Subcutaneous adipose tissue (tissue), 4 donors: ENCODE results near the gene CACYBP. TPM values are rescaled to one million over a fixed set of nuclear protein-coding genes. Genes with fewer than 3 reads are reported as not detected.

Source experiments
- total RNA-seq, 4 donors: library from RNA; depleted of rRNA; stranded (reverse); fragments of >200 nt; gene quantifications; one replicate each; pipeline ENCODE4 v1.1.0, GENCODE V29; 2016
- TF ChIP-seq, protein P1 (sequence below): fragments of 450-650 bp; IDR thresholded peaks from one replicate; pipeline ENCODE4 v1.5.1; 2016; ENCODE audit warnings: low read depth, mild to moderate bottlenecking, control low read depth, antibody characterized with exemption, moderate library complexity

The CACYBP gene
- total RNA-seq, 4 donors from 2014 or later: 49.1 to 337 (median 169) TPM

DNA sequence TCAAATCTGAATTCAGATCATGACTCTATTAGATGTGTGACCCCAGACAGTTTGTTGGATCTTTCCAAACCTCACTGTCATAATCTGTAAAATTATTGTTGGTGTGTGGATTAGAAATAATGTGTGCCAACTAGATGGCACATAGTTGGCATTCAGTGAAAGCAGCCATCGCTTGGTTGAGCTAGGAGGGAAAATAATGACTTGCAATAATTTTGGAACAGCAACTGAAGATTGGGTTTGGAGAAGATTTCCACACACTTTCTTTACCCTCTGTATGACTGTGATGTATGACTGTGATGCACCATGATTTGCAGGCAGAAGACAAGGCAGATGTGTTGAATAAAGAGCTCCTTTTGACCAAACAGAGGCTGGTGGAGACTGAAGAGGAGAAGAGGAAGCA is 24.0 kb upstream of the CACYBP start:
- TF ChIP-seq, protein P1, sequence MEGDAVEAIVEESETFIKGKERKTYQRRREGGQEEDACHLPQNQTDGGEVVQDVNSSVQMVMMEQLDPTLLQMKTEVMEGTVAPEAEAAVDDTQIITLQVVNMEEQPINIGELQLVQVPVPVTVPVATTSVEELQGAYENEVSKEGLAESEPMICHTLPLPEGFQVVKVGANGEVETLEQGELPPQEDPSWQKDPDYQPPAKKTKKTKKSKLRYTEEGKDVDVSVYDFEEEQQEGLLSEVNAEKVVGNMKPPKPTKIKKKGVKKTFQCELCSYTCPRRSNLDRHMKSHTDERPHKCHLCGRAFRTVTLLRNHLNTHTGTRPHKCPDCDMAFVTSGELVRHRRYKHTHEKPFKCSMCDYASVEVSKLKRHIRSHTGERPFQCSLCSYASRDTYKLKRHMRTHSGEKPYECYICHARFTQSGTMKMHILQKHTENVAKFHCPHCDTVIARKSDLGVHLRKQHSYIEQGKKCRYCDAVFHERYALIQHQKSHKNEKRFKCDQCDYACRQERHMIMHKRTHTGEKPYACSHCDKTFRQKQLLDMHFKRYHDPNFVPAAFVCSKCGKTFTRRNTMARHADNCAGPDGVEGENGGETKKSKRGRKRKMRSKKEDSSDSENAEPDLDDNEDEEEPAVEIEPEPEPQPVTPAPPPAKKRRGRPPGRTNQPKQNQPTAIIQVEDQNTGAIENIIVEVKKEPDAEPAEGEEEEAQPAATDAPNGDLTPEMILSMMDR: no peak

DNA sequence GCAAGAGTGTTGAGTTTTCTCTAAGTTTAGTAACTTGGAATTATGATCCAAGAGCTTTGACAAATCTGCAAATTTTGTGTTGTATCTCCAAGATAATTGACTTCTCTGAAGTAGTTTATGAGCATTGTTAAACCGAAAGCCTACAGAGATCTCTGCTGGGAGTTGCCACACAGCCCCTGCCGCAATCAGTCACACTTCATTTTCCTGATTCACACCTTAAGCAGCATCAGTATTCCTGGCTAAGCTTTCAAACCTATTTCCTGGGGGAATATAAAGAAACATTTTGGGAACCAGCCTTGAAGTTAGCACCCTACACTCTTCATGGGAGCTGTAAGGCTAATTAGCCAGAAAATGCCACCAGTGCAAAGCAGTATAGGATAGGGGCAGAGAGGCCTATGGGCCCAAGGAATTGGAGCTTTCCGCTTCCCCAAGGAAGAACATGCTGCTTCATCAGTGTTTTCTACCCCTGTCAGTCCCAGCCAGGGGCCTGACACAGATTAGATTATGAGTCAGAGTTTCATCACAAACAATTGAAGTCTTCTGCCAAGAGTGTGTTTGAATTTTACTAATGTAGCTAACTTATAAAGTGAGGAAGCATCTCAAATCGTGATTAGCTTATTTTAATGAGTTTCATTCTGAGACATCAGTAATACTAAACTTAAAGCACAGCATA is 23.2 kb upstream of the CACYBP start:
- TF ChIP-seq, protein P1: no peak

DNA sequence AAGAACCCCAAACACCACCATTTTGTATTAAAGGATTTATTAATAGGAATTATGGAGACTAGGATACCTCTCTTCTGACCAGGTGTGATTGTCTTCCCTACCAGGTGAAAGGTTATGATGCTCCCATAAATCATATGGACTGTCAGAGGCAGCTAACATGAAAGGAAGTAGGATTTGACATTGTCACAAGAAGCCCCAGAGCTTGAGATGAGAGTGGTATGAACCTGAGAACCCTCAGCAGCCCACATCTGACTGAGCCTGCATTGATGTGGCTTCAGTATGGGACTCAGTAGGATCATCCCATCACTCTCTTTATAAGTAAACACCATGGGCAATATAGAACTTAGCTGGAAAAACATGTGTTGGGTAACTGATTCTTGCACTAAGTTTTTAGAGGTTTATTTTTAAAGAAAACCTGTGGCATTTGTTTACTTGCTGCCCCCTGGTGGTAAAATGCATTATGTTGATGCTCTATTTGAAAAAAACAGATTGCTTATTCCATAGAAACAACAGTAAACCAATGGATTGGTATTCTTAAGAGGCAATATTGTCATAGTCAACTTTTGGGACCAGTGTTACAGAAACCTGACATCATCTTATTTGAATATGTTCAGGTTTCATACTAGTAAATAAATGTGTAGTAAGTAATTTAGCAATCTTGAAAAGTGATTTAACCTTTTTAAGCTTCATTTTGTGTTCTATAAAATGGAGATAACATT is 16.6 kb upstream of the CACYBP start:
- TF ChIP-seq, protein P1: no peak

DNA sequence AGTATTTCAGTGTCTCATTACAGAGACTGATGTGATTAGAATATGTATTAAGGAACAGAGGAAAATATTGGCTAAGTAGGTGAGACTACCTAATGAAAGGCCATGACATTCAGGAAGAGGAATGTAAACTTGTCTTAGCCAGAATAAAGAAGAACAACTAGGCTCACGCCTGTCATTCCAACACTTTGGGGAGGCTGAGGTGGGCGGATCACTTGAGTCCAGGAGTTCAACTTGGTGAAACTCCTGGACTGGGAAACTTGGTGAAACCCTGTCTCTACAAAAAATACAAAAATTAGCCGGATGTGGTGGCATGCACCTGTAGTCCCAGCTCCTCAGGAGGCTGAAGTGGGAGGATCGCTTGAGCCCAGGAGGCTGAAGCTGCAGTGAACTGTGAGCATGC is 14.8 kb upstream of the CACYBP start:
- TF ChIP-seq, protein P1: no peak

DNA sequence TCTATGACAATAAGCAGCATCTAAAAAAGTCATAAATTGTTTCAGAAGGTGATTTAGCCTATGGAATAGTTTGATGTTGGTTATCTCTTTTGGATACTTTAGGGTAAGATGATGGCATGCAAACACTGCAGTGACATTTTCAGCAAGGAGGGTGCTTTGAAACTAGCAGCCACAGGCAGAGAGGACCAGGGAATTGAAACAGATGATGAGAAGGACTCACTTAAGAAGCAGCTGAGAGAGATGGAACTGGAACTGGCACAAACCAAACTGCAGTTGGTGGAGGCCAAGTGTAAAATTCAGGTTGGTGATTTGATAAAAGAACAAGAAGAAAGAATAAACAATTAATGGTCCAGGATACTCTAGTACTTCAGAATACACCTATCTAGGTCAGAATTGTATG is 11.2 kb upstream of the CACYBP start:
- TF ChIP-seq, protein P1: no peak

DNA sequence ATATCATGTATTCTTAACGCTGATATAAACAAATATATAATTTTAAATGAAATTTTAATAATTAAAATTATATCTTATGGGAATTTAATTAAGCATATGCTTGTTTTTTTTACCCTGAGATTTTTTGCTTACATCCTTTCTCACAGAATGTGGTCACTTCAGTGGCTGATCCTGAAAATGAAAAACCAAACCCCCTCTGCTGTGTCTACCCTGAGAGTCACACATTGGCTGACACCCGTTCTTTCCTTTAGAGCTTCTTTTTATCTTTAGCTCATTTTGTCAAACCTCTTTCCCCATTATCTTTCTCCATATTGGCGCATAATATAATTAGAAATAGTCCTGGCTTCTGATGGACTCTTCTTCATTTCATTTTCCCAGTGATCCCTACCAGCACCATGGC is 10.8 kb upstream of the CACYBP start:
- TF ChIP-seq, protein P1: no peak

DNA sequence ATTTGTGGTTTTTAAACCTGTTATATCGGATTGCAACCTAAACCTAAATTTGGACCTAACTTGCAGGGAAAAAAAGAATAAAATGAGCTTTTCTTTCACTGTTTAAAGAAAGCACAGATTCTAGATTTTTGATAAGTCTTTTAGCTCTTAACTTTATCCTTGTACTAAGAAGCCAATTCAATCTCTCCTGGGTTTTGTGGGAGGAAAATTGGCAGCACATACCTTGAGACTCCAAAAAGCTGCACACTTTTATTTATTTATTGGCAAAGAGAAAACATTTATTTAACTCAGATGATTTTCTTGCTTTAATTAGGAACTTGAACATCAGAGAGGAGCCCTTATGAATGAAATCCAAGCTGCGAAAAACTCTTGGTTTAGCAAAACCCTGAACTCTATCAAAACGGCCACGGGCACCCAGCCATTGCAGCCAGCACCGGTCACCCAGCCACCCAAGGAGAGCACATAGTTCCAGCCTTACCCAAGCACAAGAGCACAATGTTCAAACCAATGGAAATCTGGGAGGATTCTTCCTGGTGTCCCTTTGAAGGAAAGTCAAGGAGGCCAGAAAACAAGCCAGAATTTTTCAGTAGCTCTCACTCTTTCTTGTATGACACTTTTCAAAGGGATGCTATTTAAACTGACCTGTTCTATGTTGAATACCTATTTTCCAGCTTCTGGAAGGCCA is 10.1 kb upstream of the CACYBP start:
- TF ChIP-seq, protein P1: no peak
